HUDEP-2 (cell line): ENCODE measurements around the gene MVK.
A peak's percentile ranks its signal among the peaks of the same experiment; 100 is the strongest.
"Not testable (repeated sequence)": the region's sequence is repeated elsewhere in the genome, so short reads cannot be mapped to it uniquely, and the experiment has no call there.

ENCODE experiments used
- DNase-seq, 76 experiments: peaks; one replicate each; lab custom pipeline; 2025; ENCODE audit not compliant: unreplicated experiment in 76 of 76; lab: John Stamatoyannopoulos, UW

The MVK gene

DNA sequence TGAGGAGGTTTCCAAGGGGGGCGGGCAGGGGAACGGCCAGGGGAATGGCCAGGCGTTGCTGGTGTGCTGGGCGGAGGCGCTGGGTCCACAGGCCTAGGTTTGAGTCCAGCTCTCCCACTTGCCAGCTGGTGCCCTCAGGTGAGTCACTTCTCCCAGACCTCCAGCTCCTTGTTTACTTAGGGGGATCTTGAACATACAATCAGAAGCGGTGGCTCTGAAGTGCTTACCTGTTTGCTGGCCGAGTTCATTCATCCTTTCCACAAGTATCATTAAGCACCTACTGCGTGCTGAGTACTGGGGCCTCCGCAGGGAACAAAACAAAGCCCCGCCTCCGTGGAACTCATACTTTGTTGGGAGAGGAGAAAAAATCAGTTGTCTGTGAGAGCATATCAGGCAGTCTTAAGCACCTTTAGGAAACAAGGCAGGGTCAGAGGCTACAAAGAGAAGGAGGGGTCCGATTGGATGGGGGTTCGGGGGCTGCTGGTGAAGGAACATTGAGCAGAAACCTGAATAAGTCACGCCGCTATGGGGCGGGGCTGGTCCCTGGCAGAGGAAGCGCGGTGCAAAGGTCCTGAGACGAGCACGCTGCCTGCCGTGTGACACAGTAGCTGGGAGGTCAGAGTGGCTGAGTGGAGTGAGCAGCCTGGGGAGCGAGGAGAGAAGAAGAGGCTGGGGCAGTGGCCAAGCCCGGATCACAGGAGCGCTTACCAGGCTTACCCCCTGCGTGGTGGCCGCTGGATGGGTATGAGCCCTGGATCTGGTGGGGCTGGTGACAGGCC is 15.1 kb downstream of the MVK start:
- no peak for DNase-seq

DNA sequence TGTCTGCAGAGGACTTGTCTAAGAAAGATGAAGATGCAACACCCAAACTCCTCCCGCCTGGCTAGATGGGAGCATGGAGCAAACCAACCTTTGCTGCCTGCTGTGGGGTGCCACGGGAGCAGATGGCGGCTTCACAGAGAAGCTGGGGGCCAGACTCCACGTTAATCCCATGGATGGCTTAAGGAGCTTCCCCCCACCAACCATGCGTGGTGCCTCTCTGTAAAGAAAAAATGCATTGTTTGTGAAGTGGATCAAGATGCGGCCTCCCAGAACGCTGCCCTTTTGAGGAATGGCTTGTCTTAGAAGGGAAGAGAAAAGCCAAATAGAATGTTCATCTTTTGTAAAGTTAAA is 15.6 kb downstream of the MVK start:
- DNase-seq, result no peak

DNA sequence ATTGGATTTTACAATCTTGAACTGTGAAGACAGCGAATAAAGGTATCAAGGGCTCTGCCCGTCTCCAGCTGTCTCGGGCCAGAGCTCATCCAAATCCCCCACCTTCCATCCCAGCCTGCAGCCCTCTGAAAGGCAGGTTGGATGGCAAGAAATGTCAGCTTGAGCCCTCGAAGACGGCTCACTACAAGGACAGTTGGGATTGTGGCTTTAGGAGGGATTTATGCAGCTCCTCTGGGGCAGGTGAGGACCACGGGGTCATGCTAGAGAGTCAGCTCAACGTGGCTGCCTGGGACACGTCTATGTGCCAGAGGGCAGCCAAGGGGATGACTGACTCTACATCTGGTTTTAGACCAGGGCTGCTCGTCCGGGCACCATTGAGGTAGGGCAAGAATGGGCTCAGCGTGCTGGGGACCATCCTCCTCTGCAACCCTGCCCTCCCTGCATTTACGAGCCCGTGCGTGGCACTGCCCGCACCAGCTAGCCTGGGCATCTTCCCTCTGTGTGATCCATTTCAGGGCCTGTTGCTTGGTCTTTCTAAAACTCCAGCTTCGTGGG is 16.2 kb downstream of the MVK start:
- DNase-seq, result no peak

DNA sequence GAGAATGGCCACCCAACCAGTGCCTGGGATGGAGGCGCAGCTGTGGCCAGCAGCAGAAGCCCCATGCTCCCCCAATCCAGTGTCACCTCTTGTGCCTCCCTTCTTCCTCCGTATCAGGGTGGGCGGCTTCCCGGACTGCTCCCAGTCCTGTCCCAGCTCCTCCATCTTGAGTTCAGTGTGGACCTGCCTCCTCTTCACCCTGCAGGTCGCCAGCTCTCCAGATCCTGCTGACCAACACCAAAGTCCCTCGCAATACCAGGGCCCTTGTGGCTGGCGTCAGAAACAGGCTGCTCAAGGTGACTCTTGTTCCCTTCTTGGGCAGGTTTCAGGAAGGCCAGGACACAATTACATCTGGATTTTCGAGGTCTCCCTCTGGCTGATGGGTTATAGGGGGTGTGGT is 17.0 kb downstream of the MVK start:
- no peak for DNase-seq

DNA sequence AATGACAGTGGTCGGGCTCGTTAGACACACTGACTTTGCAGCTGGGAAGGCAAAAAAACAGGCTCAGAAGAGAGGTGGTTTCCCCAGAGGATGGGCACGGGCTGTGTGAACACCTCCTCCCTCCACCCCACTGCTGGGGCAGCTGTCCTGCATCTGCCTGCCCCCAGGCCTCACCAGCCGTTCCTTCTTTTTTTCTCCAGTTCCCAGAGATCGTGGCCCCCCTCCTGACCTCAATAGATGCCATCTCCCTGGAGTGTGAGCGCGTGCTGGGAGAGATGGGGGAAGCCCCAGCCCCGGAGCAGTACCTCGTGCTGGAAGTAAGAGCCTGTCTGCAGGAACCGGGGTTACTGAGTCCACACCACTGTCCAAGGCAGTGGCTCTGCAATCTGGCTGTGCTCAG is 17.4 kb downstream of the MVK start:
- no peak for DNase-seq

DNA sequence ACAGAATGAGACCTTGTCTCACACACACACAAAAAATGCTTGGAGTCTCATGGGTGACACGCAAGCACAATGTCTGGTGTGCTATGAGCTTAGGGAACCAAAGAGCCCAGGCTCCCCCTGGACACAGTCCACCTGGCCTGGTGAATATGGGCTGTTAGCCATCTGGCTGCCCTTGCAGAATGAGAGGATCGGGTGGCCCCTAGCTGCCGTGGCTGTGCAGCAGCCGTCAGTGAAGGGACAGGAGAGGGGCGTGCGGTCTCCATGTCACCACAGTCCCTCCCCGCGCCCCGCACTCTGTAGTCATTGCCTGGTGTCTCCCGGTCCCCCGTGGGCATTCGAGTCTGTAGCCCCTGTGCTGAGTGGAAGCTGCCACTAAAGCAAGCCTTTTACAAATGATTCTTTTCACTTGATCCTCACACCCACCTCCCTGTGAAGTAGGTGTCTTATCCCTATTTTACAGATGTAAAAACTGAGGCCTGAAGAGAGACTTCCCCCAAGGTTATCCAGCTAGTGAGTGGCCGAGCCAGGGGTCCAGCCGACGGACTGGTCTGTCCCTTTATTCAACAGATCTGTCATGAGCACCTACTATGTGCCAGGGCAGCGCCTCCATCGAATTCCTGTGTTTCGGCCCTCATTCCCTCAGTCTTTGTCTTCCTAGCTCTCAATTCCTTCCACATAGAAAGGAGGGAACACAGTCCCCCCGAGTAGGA is 18.8 kb downstream of the MVK start:
- DNase-seq, result no peak

DNA sequence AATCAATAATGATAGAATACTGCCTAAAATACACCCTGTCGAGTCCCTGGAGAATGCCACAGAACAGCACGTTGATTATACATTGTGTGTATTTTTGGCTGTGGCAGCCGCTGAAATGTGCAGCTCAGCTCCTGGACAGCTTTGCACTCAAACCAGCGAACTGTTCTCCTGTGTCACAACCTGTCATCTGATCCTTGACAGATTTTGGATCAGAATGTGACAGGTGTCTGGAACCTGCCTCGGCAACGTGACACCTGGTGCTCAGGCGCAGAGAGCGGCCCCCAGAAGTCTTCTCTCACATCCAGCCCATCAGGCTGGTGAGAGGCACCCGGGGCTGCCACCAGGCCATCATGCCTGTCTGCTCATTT is 19.3 kb downstream of the MVK start:
- no peak for DNase-seq

DNA sequence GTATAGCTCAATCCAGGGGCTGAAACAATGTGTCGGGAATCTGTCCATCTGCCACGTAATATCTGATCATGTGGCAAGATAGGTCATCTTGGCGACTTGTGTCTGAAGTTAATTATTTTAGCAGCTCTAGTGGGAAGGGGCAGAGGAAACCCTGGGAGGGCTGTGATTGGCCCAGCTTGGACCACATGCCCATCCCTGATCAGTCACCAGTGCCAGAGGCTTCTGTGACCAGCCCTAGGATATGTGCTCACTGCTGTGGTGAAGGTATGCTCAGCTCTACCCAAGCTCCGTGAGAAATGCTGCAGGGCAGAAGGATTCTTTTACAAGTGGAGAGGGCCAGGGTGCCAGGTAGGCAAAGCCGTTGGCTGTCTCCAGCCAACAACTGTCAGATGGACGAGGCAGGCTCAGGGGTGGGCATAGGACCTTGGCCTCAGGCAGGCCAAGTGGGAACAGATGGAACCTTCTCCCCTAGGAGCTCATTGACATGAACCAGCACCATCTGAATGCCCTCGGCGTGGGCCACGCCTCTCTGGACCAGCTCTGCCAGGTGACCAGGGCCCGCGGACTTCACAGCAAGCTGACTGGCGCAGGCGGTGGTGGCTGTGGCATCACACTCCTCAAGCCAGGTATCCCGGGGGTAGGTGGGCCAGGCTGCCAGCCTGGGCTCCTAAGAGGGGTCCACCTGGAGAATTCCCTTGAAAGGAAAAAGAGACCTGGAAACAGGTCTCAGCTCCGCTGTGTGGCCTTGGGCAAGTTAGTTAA is 21.1 kb downstream of the MVK start:
- DNase-seq, result no peak

DNA sequence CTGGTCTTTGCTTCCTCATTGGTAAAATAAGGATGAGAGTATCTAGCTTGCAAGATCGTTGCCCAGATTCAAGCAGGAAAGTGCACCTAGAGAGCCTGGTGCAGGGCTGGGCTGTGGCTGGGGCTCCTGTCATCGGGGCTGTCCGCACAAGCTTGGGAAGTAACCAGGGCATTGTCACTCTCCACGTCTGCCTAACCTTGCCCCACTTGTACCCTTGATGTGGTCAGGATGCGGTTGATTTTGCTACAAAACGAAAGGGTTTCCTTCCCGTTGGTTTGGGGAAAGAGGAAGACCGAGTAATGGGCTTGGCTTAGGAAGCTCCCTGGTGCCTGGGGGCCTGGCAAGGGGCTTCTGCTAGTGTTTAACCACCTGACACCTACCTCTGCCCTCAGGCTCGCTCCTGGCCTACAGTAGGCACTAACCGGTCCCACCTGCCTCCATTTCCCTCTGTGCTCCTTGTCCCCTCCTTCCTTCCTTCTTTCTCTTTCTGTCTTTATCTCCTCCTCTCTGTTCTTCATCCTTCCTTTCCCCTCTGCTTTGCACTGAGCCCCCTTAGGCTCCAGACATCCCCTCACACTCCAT is 21.8 kb downstream of the MVK start:
- no peak for DNase-seq

DNA sequence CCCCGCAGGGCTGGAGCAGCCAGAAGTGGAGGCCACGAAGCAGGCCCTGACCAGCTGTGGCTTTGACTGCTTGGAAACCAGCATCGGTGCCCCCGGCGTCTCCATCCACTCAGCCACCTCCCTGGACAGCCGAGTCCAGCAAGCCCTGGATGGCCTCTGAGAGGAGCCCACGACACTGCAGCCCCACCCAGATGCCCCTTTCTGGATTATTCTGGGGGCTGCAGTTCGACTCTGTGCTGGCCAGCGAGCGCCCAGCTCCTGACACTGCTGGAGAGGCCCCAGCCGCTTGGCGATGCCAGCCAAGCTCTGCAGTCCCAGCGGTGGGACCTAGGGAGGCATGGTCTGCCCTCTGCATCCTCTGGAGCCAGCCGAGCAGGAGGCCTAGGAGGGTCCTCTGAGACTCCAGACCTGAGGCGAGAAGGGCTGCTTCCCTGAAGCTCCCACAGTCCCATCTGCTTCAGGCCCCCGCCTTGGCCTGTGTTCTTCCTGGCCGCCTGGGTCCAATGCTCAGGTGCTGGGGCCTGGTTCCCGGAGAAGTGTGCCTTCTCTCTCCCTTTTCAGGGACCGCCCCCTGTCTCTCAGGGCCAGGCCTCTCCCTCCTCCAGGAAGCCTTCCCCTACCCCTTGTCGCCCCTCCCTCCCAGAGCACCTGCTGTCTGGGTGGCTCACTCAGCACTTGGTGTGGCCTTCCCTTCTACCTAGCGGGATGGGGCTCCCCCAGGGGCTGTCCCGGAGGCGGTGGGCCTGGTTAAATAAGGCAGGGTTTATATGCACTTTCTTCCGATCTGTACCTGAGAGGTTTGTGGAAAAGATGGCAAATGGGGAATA is 23.0 kb downstream of the MVK start:
- no peak for DNase-seq

DNA sequence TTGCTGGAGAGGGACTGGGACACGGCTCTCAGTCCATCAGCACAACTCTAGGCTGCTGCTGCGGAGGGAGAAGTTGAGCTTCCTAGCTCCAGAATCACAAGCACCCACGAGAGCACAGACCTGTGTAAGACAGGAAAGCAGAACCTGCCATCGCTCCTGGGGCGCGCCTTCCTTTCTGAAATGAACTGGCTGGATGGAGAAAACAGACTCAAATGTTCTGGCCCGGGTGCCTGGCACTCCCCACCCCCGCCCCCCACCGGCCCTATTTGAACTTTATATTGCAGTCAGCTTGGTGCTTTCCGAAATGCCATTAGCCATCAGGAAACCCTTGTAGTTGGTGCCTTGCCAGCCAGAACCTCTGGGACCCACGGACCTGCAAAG is 23.8 kb downstream of the MVK start:
- DNase-seq, result no peak

DNA sequence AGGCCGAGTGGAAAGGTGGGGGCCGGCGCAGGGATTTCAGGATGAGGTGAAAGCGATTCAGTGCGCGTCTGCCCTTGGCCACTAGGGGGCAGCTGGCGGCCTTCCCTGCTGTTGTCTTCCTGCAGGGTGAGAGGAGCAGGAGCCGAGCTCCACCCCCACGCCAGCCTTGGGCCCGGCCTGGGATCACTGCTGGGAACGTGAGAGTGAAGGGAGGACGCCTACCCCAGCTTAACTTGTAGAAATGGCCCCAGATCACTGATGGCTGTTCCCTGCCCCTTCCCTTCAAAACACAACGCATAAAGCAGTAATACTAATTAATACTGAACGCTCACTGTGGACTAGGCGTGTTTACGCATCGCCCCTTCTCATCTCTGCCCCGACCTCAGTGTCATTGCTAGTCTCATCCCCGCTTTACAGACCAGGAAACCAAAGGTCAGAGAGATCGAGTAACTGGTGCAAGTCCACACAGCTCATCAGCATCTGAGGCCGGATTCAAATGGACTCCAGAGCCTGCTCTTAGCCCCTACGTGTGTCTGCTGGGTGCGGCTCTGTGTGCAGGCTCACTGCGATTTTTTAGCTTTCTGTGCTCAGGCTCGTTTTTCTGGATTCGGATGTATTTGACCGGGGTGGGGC is 24.3 kb downstream of the MVK start:
- DNase-seq, result peak in 72 of 76 experiments; percentile 6 to 79 (median 56)

DNA sequence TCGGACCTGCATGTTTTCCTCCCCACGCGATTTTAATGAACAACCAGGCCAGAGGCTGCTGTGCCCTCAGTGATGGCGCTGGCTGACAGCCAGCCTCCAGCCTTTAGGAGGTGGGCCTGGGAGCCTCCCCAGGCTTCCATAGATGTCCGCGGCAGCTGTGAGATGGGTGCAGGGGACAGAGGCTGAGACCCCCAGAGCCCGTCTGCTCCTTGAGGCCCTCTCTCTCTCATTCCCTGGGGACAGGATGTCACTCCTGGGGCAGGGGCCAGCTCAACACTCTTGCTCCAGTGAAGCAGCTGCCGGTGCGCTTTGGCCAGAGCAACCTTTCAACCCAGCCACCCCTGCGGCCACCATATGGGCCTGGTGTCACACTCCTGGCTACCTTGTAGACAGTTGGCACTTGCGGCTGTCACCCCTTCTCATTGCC is 24.8 kb downstream of the MVK start:
- DNase-seq, result no peak

DNA sequence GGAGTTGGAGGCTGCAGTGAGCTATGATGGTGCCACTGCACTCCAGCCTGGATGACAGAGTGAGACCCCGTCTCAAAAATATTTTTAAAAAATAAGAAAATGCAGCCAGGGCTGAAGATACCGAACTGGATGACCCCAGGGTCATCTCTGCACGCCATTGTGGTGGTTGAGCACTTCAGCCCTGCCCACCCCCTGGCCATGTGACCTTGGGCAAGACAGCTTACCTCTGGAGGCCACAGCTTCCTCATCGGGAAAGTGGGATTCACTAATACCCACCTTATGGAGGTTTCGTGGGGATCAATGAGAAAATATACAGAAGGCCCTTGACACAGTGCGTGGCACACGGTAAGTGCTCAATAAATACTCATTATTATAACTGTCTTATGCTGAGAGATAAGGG is 25.5 kb downstream of the MVK start:
- DNase-seq, result no peak

DNA sequence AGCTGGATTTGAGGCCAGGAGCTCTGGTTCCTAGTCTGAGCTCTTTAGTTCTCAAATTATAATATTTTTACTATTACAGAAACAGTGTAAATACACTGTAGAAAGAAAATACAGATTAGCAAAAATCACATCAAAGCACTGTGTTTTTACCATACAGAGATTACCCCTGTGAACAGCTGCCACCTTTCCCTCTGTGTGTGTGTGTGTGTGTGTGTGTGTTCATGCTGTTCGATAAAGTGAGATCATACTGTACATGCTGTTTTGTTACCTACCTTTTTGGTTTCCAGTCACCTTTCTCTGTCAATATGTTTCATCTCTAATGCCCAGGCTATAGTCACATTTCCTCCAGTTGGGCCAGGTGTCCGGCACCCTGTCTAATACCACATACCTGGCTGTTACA is 26.9 kb downstream of the MVK start:
- DNase-seq, result no peak

DNA sequence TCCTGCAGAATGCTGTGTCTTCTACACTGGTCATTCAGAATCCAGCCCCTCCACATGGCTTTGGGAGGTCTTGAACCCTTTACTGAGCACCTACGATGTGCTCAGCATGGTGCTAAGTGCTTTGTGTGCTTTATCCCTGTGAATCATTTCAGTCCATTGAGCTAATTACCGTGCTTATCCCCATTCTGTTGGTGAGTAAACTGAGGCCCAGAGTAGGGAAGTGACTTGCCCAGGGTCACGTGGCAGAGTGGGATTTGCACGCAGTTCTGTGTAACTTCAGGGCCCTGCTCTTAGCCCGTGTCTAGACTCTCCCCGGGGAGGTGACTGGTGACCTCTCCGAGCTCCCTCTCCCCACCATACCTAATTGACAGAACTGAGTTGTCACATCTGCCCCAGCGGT is 27.4 kb downstream of the MVK start:
- DNase-seq, result no peak

DNA sequence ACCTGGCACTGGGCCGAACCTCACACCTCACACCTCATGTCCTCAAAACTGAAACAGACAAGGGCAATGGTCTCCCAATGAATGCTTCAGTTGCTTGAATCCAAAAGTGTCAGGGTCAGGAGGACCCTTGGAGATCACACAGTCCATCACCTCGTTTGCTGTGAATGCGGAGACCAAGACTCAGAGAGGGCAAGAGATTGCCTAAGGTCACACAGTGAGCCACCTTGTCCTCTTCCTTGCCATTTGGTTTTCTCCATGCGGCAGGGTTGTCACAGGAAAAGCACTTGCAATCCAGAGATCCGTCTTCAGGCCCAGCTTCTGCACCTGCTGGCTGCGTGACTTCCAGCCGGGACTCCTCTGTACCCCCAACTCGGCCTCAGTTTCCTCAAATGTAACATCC is 28.0 kb downstream of the MVK start:
- DNase-seq, result no peak

DNA sequence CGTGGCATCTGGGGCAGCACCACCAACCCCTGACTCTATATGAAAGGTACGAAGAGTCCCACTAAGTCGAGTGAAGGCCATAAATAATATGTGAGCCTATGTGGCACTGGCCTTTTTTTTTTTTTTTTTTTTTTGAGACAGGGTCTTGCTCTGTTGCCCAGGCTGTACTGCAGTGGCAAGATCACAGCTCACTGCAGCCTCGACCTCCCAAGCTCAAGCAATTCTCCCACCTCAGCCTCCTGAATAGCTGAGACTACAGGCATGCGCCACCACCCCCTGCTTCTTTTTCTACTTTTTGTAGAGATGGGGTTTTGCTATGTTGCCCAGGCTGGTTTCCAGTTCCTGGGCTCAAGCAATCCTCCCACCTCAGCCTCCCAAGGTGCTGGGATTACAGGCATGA is 28.5 kb downstream of the MVK start:
- DNase-seq, result not testable (repeated sequence)

DNA sequence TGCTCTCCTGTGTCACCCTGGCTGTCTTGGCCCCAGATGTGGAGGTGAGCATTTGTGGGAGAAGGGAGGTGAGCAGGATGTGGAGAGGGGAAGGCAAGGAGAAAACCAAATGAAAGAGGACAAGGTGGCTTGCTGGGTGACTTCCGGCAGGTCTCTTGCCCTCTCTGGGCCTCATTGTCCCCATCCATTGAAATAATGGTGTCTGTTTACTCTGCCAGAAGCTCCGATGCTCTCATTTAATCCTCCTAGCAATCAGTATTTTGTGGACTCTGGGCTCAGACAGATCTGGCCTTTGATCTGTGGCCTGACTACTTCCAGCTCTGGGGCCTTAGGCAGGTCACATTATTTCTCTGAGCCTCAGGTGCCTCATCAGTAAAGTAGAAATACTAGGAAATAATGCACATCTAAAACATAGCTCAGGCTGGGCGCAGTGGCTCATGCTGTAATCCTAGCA is 30.6 kb downstream of the MVK start:
- DNase-seq, result no peak

DNA sequence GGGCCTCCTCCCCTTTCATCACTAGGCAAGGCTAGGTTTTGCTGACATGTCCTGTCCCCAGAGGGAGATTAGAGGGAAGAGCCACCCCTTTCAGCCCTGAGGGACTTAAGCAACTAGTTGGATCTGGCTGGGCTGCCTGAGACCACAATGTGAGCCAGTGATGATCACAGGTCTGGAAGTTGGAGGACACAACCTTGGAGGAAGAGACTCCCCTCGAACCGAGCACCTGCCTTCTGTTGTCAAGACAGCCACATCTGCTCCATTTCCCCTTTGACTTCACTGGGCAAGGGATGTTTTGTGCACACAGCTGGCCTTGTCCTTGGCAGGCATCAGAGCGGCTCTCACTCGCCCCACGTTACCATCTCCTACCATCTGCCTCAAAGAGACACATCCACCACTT is 31.4 kb downstream of the MVK start:
- DNase-seq, result no peak
